ENCODE results near the gene MRPS35.
A peak's percentile ranks its signal among the peaks of the same experiment; 100 is the strongest.
"Not testable (repeated sequence)": the region's sequence is repeated elsewhere in the genome, so short reads cannot be mapped to it uniquely, and the experiment has no call there.

Gene MRPS35

GRCh38 chr12:27723212-27723611 is 12.6 kb downstream of the MRPS35 start:
- TF ChIP-seq JUND (IDR thresholded peaks at IDR 0.05; ENCODE audit: low read depth), result no peak
- in situ Hi-C loops (cut with HindIII; ENCODE audit: low pct_unique_long_range_greater_than_20kb, low sequenced_read_pairs), result no loop called here
- no peak for DNase-seq (ENCODE audit: low read depth in 1 of 2, low spot score in 1 of 2)

- no peak for DNase-seq (ENCODE audit: low read depth in 1 of 2, low spot score in 1 of 2)
- no peak for TF ChIP-seq JUND (IDR thresholded peaks at IDR 0.05; ENCODE audit: low read depth)
- in situ Hi-C loops (cut with HindIII; ENCODE audit: low pct_unique_long_range_greater_than_20kb, low sequenced_read_pairs), result no loop called here
Observed at GRCh38 chr12:27730097-27730588, 19.5 kb downstream of the MRPS35 start.

GRCh38 chr12:27732281-27732680 is 21.6 kb downstream of the MRPS35 start:
- peak in 1 of 2 experiments; percentile 57 for DNase-seq (ENCODE audit: low read depth in 1 of 2, low spot score in 1 of 2)
- in situ Hi-C loops (cut with HindIII; ENCODE audit: low pct_unique_long_range_greater_than_20kb, low sequenced_read_pairs), result no loop called here
- no peak for TF ChIP-seq JUND (IDR thresholded peaks at IDR 0.05; ENCODE audit: low read depth)

- no peak for TF ChIP-seq JUND (IDR thresholded peaks at IDR 0.05; ENCODE audit: low read depth)
- DNase-seq (ENCODE audit: low read depth in 1 of 2, low spot score in 1 of 2), result peak in 1 of 2 experiments; percentile 55
- in situ Hi-C loops (cut with HindIII; ENCODE audit: low pct_unique_long_range_greater_than_20kb, low sequenced_read_pairs), result no loop called here
Observed at GRCh38 chr12:27733052-27733656, 22.5 kb downstream of the MRPS35 start.

- TF ChIP-seq JUND (IDR thresholded peaks at IDR 0.05; ENCODE audit: low read depth), result peak; percentile 16; the same call in 1 of the 2 replicates
- peak in 1 of 2 experiments; percentile 30 for DNase-seq (ENCODE audit: low read depth in 1 of 2, low spot score in 1 of 2)
- in situ Hi-C loops (cut with HindIII; ENCODE audit: low pct_unique_long_range_greater_than_20kb, low sequenced_read_pairs), result no loop called here
Observed at GRCh38 chr12:27733791-27734190, 23.2 kb downstream of the MRPS35 start.

- in situ Hi-C loops (cut with HindIII; ENCODE audit: low pct_unique_long_range_greater_than_20kb, low sequenced_read_pairs); DNase-seq (ENCODE audit: low read depth in 1 of 2, low spot score in 1 of 2): not testable (repeated sequence)
Observed at GRCh38 chr12:27734321-27734720, 23.7 kb downstream of the MRPS35 start.

GRCh38 chr12:27743601-27744000 is 33.0 kb downstream of the MRPS35 start:
- DNase-seq (ENCODE audit: low read depth in 1 of 2, low spot score in 1 of 2), result no peak
- in situ Hi-C loops (cut with HindIII; ENCODE audit: low pct_unique_long_range_greater_than_20kb, low sequenced_read_pairs), result no loop called here
- TF ChIP-seq JUND (IDR thresholded peaks at IDR 0.05; ENCODE audit: low read depth), result no peak

GRCh38 chr12:27745734-27746133 is 35.1 kb downstream of the MRPS35 start:
- DNase-seq (ENCODE audit: low read depth in 1 of 2, low spot score in 1 of 2); in situ Hi-C loops (cut with HindIII; ENCODE audit: low pct_unique_long_range_greater_than_20kb, low sequenced_read_pairs): not testable (repeated sequence)

GRCh38 chr12:27747111-27747820 is 36.6 kb downstream of the MRPS35 start:
- no peak for DNase-seq (ENCODE audit: low read depth in 1 of 2, low spot score in 1 of 2)
- no peak for TF ChIP-seq JUND (IDR thresholded peaks at IDR 0.05; ENCODE audit: low read depth)
- in situ Hi-C loops (cut with HindIII; ENCODE audit: low pct_unique_long_range_greater_than_20kb, low sequenced_read_pairs), result no loop called here

GRCh38 chr12:27751386-27752047 is 40.9 kb downstream of the MRPS35 start:
- DNase-seq (ENCODE audit: low read depth in 1 of 2, low spot score in 1 of 2), result peak in 1 of 2 experiments; percentile 91
- TF ChIP-seq JUND (IDR thresholded peaks at IDR 0.05; ENCODE audit: low read depth), result no peak; the same call in 1 of the 2 replicates
- in situ Hi-C loops (cut with HindIII; ENCODE audit: low pct_unique_long_range_greater_than_20kb, low sequenced_read_pairs), result no loop called here

GRCh38 chr12:27754795-27755194 is 44.2 kb downstream of the MRPS35 start:
- in situ Hi-C loops (cut with HindIII; ENCODE audit: low pct_unique_long_range_greater_than_20kb, low sequenced_read_pairs), result no loop called here
- DNase-seq (ENCODE audit: low read depth in 1 of 2, low spot score in 1 of 2), result no peak

GRCh38 chr12:27756670-27757195 is 46.1 kb downstream of the MRPS35 start:
- in situ Hi-C loops (cut with HindIII; ENCODE audit: low pct_unique_long_range_greater_than_20kb, low sequenced_read_pairs), result no loop called here
- DNase-seq (ENCODE audit: low read depth in 1 of 2, low spot score in 1 of 2), result no peak
- no peak for TF ChIP-seq JUND (IDR thresholded peaks at IDR 0.05; ENCODE audit: low read depth)

More at GRCh38 chr12:27754795-27755194, 44.2 kb downstream of the MRPS35 start:
- no peak for TF ChIP-seq JUND (IDR thresholded peaks at IDR 0.05; ENCODE audit: low read depth)

GRCh38 chr12:27762757-27763156 is 52.1 kb downstream of the MRPS35 start:
- TF ChIP-seq JUND (IDR thresholded peaks at IDR 0.05; ENCODE audit: low read depth), result no peak
- DNase-seq (ENCODE audit: low read depth in 1 of 2, low spot score in 1 of 2), result no peak
- in situ Hi-C loops (cut with HindIII; ENCODE audit: low pct_unique_long_range_greater_than_20kb, low sequenced_read_pairs), result no loop called here
